ENCODE data around the gene CENPB.

Gene CENPB

GRCh38 chr20:3788685-3789155 is 2.2 kb upstream of the CENPB start:
- DNase-seq (ENCODE audit: low spot score): no peak

GRCh38 chr20:3787324-3788014 is 929 bp upstream of the CENPB start:
- no peak for DNase-seq (ENCODE audit: low spot score)

GRCh38 chr20:3786126-3786484 is 435 bp downstream of the CENPB start:
- peak; percentile 56 for DNase-seq (ENCODE audit: low spot score)

GRCh38 chr20:3785240-3786125 is 1.1 kb downstream of the CENPB start:
- DNase-seq (ENCODE audit: low spot score): no peak

- no peak for DNase-seq (ENCODE audit: low spot score)
These were observed 1.7 kb downstream of the CENPB start for GRCh38 chr20:3784863-3785239.

GRCh38 chr20:3784216-3784853 is 2.2 kb downstream of the CENPB start:
- DNase-seq (ENCODE audit: low spot score): no peak

GRCh38 chr20:3783511-3784195 is 2.9 kb downstream of the CENPB start:
- DNase-seq (ENCODE audit: low spot score): no peak

- no peak for DNase-seq (ENCODE audit: low spot score)
These were observed 3.5 kb downstream of the CENPB start for GRCh38 chr20:3783068-3783489.

GRCh38 chr20:3782597-3782996 is 3.9 kb downstream of the CENPB start:
- DNase-seq (ENCODE audit: low spot score): no peak

- peak; percentile 99 for DNase-seq (ENCODE audit: low spot score)
These were observed 5.2 kb downstream of the CENPB start, which contains the start of gene SPEF1 for GRCh38 chr20:3781153-3781910. SPEF1 (minus strand) TSS chr20:3781448; CDS start chr20:3781287, 161 bp downstream.

- DNase-seq (ENCODE audit: low spot score): no peak
These were observed 7.6 kb downstream of the CENPB start for GRCh38 chr20:3778976-3779375.

- DNase-seq (ENCODE audit: low spot score): no peak
These were observed 8.6 kb downstream of the CENPB start for GRCh38 chr20:3777716-3778629.

GRCh38 chr20:3777381-3777715 is 9.2 kb downstream of the CENPB start:
- no peak for DNase-seq (ENCODE audit: low spot score)

- DNase-seq (ENCODE audit: low spot score): no peak
These were observed 11.0 kb downstream of the CENPB start for GRCh38 chr20:3775457-3776108.

- no peak for DNase-seq (ENCODE audit: low spot score)
These were observed 14.9 kb downstream of the CENPB start for GRCh38 chr20:3771552-3772058.

GRCh38 chr20:3768342-3769130 is 18.0 kb downstream of the CENPB start:
- DNase-seq (ENCODE audit: low spot score): peak; percentile 93

- peak; percentile 100 for DNase-seq (ENCODE audit: low spot score)
These were observed 18.9 kb downstream of the CENPB start, which contains the start of gene ADISSP for GRCh38 chr20:3767427-3768341. ADISSP (minus strand) TSS chr20:3767753; CDS start chr20:3760100, 7,653 bp downstream.

GRCh38 chr20:3767110-3767426 is 19.5 kb downstream of the CENPB start:
- DNase-seq (ENCODE audit: low spot score): peak; percentile 45
